ENCODE results near the gene C2orf68. TPM values are rescaled to one million over a fixed set of nuclear protein-coding genes. Genes with fewer than 3 reads are reported as not detected.
A peak's percentile ranks its signal among the peaks of the same experiment; 100 is the strongest.

The C2orf68 gene
- total RNA-seq, 1 donor from 2014 or later = 29.2 TPM

GRCh38 chr2:85588236-85588635 lies 23.6 kb downstream of the C2orf68 start:
- DNase-seq = no peak
- intact Hi-C loops (cut with micrococcal nuclease) = no loop called here

GRCh38 chr2:85585781-85586105 lies 26.1 kb downstream of the C2orf68 start:
- intact Hi-C loops (cut with micrococcal nuclease) = no loop called here
- ATAC-seq (no peak), DNase-seq (no peak)

More at GRCh38 chr2:85588236-85588635, 23.6 kb downstream of the C2orf68 start:
- no peak for ATAC-seq

GRCh38 chr2:85584857-85585780 lies 26.7 kb downstream of the C2orf68 start:
- peak; percentile 60 for ATAC-seq
- no peak for DNase-seq
- intact Hi-C loops (cut with micrococcal nuclease) = no loop called here

- intact Hi-C loops (cut with micrococcal nuclease) = no loop called here
- DNase-seq = peak; percentile 72
- ATAC-seq = peak; percentile 70
These were observed 27.5 kb downstream of the C2orf68 start, which contains the start of gene VAMP5 for GRCh38 chr2:85584354-85584856. VAMP5 (plus strand) TSS chr2:85584431; CDS start chr2:85584491, 60 bp downstream.

- no peak for ATAC-seq
- DNase-seq = no peak
- intact Hi-C loops (cut with micrococcal nuclease) = no loop called here
These were observed 28.1 kb downstream of the C2orf68 start for GRCh38 chr2:85583667-85584353.

GRCh38 chr2:85582492-85582891 lies 29.4 kb downstream of the C2orf68 start:
- ATAC-seq (no peak), DNase-seq (no peak)
- intact Hi-C loops (cut with micrococcal nuclease) = no loop called here

- DNase-seq = no peak
- intact Hi-C loops (cut with micrococcal nuclease) = no loop called here
- no peak for ATAC-seq
These were observed 31.7 kb downstream of the C2orf68 start for GRCh38 chr2:85580206-85580605.

GRCh38 chr2:85579266-85579935 lies 32.5 kb downstream of the C2orf68 start:
- ATAC-seq (peak; percentile 31), DNase-seq (peak; percentile 44)
- intact Hi-C loops (cut with micrococcal nuclease) = no loop called here

- peak; percentile 68 for ATAC-seq
These were observed 33.4 kb downstream of the C2orf68 start for GRCh38 chr2:85578243-85579180.

GRCh38 chr2:85577386-85578242 lies 34.3 kb downstream of the C2orf68 start, which contains the start of gene VAMP8:
VAMP8 (plus strand) TSS chr2:85577586; CDS start chr2:85577647, 61 bp downstream.
- peak; percentile 52 for DNase-seq
- intact Hi-C loops (cut with micrococcal nuclease) = no loop called here
- peak; percentile 49 for ATAC-seq

More at GRCh38 chr2:85578243-85579180, 33.4 kb downstream of the C2orf68 start:
- peak; percentile 74 for DNase-seq
- intact Hi-C loops (cut with micrococcal nuclease) = no loop called here

GRCh38 chr2:85577063-85577385 lies 34.8 kb downstream of the C2orf68 start:
- DNase-seq (no peak), ATAC-seq (no peak)
- intact Hi-C loops (cut with micrococcal nuclease) = no loop called here

- intact Hi-C loops (cut with micrococcal nuclease) = no loop called here
These were observed 36.1 kb downstream of the C2orf68 start for GRCh38 chr2:85575739-85576138.

GRCh38 chr2:85566265-85566664 lies 45.6 kb downstream of the C2orf68 start:
- DNase-seq = no peak
- intact Hi-C loops (cut with micrococcal nuclease) = no loop called here
- ATAC-seq = no peak

More at GRCh38 chr2:85575739-85576138, 36.1 kb downstream of the C2orf68 start:
- no peak for DNase-seq
- ATAC-seq = no peak

- intact Hi-C loops (cut with micrococcal nuclease) = no loop called here
- ATAC-seq (no peak), DNase-seq (no peak)
These were observed 47.7 kb downstream of the C2orf68 start for GRCh38 chr2:85564144-85564563.

- intact Hi-C loops (cut with micrococcal nuclease) = no loop called here
- DNase-seq (peak; percentile 98), ATAC-seq (peak; percentile 93)
These were observed 50.3 kb downstream of the C2orf68 start, which contains the start of gene GGCX for GRCh38 chr2:85561280-85562212. GGCX (minus strand) TSS chr2:85561493; CDS start chr2:85561428, 65 bp downstream.

GRCh38 chr2:85560812-85561279 lies 51.0 kb downstream of the C2orf68 start:
- intact Hi-C loops (cut with micrococcal nuclease) = no loop called here
- ATAC-seq (peak; percentile 28), DNase-seq (no peak)

Data from left ventricle myocardium superior (tissue), 1 donor.